SK-N-SH treated with all-trans-retinoic acid at 6 μM for 48 hours (cell line): ENCODE data around the gene POU3F1.

ENCODE experiments used
- ATAC-seq: fragments of 200-7000 bp; cut with Tn5 transposase; 3 replicates; pipeline ENCODE4 v1.9.1; 2020; ENCODE audit warnings: mild to moderate bottlenecking, moderate library complexity
- ARNTL ChIP-seq: fragments of 450-650 bp; formaldehyde crosslinking; IDR thresholded peaks from 2 replicates; pipeline ENCODE4 v1.5.0; 2020; ENCODE audit warnings: low read depth, mild to moderate bottlenecking, moderate library complexity, borderline replicate concordance
- BACH2 ChIP-seq: fragments of 250-450 bp; sonication (Bioruptor Pico); IDR thresholded peaks from 2 replicates; pipeline ENCODE4 v1.9.0; 2021; ENCODE audit warnings: mild to moderate bottlenecking, borderline replicate concordance
- CREB5 ChIP-seq: fragments of 250-450 bp; sonication (Bioruptor Pico); IDR thresholded peaks from 2 replicates; pipeline ENCODE4 v1.5.1; 2020; ENCODE audit warnings: low read depth, mild to moderate bottlenecking, moderate library complexity
- CSDC2 ChIP-seq: fragments of 250-450 bp; sonication (Bioruptor Pico); IDR thresholded peaks from 2 replicates; pipeline ENCODE4 v1.5.0; 2020; ENCODE audit warnings: mild to moderate bottlenecking, moderate library complexity
- CSRNP3 ChIP-seq: fragments of 250-450 bp; sonication (Bioruptor Pico); IDR thresholded peaks from 2 replicates; pipeline ENCODE4 v1.5.1; 2021; ENCODE audit warnings: mild to moderate bottlenecking, moderate library complexity
- ESRRG ChIP-seq: fragments of 250-450 bp; sonication (Bioruptor Pico); IDR thresholded peaks from 2 replicates; pipeline ENCODE4 v1.6.1; 2021; ENCODE audit warnings: mild to moderate bottlenecking
- GLIS3 ChIP-seq: fragments of 250-450 bp; sonication (Bioruptor Pico); IDR thresholded peaks from 2 replicates; pipeline ENCODE4 v1.5.0; 2020; ENCODE audit warnings: mild to moderate bottlenecking, moderate library complexity
- ISL1 ChIP-seq: fragments of 250-450 bp; sonication (Bioruptor Pico); IDR thresholded peaks from 2 replicates; pipeline ENCODE4 v2.1.2; 2022; ENCODE audit warnings: mild to moderate bottlenecking, moderate library complexity
- OSR1 ChIP-seq: fragments of 250-450 bp; sonication (Bioruptor Pico); IDR thresholded peaks from 2 replicates; pipeline ENCODE4 v1.8.0; 2022; ENCODE audit warnings: moderate library complexity, mild to moderate bottlenecking, inconsistent platforms
- PATZ1 ChIP-seq: fragments of 250-450 bp; sonication (Bioruptor Pico); IDR thresholded peaks from 2 replicates; pipeline ENCODE4 v1.8.0; 2020; ENCODE audit warnings: mild to moderate bottlenecking, moderate library complexity, borderline replicate concordance
- POU6F1 ChIP-seq: fragments of 250-450 bp; sonication (Bioruptor Pico); IDR thresholded peaks from 2 replicates; pipeline ENCODE4 v1.8.0; 2021; ENCODE audit warnings: low read depth, mild to moderate bottlenecking, moderate library complexity, borderline replicate concordance
- PPARA ChIP-seq: fragments of 250-450 bp; sonication (Bioruptor Pico); IDR thresholded peaks from 2 replicates; pipeline ENCODE4 v1.5.0; 2020; ENCODE audit warnings: mild to moderate bottlenecking, borderline replicate concordance
- RARB ChIP-seq: fragments of 250-450 bp; sonication (Bioruptor Pico); IDR thresholded peaks from 2 replicates; pipeline ENCODE4 v1.8.0; 2021; ENCODE audit warnings: mild to moderate bottlenecking, moderate library complexity
- TCF4 ChIP-seq: fragments of 250-450 bp; sonication (Bioruptor Pico); IDR thresholded peaks from 2 replicates; pipeline ENCODE4 v1.8.0; 2021; ENCODE audit warnings: mild to moderate bottlenecking, moderate library complexity, borderline replicate concordance
- TOX ChIP-seq: fragments of 250-450 bp; sonication (Bioruptor Pico); IDR thresholded peaks from 2 replicates; pipeline ENCODE4 v1.8.0; 2021; ENCODE audit warnings: mild to moderate bottlenecking, moderate library complexity, borderline replicate concordance
- TSHZ2 ChIP-seq: fragments of 250-450 bp; sonication (Bioruptor Pico); IDR thresholded peaks from 2 replicates; pipeline ENCODE4 v1.5.0; 2020; ENCODE audit warnings: mild to moderate bottlenecking, moderate library complexity
- ZC3H10 ChIP-seq: fragments of 250-450 bp; sonication (Bioruptor Pico); IDR thresholded peaks from 2 replicates; pipeline ENCODE4 v1.5.1; 2021; ENCODE audit warnings: mild to moderate bottlenecking, moderate library complexity
- ZFP3 ChIP-seq: fragments of 250-450 bp; sonication (Bioruptor Pico); IDR thresholded peaks from 2 replicates; pipeline ENCODE4 v1.5.0; 2020; ENCODE audit warnings: mild to moderate bottlenecking, moderate library complexity
- ZFP30 ChIP-seq: fragments of 450-650 bp; formaldehyde crosslinking; IDR thresholded peaks from 2 replicates; pipeline ENCODE4 v1.5.0; 2022; ENCODE audit warnings: mild to moderate bottlenecking, moderate library complexity
- ZNF70 ChIP-seq: fragments of 450-650 bp; formaldehyde crosslinking; IDR thresholded peaks from 2 replicates; pipeline ENCODE4 v1.5.0; 2020; ENCODE audit warnings: mild to moderate bottlenecking, moderate library complexity
- ZNF8 ChIP-seq: fragments of 450-650 bp; formaldehyde crosslinking; IDR thresholded peaks from 2 replicates; pipeline ENCODE4 v1.5.0; 2020; ENCODE audit warnings: mild to moderate bottlenecking, moderate library complexity

POU3F1 gene

GRCh38 chr1:38055965-38056364, 9.4 kb upstream of the POU3F1 start (continued):
- TF ChIP-seq TSHZ2 (CRISPR knock-in tag): no peak
- no peak for TF ChIP-seq CSDC2
- no peak for TF ChIP-seq BACH2 (CRISPR knock-in tag)
- no peak for TF ChIP-seq PATZ1 (CRISPR knock-in tag)
- no peak for TF ChIP-seq ESRRG (CRISPR knock-in tag)
- no peak for TF ChIP-seq ZNF8 (CRISPR knock-in tag)
- TF ChIP-seq RARB (CRISPR knock-in tag): no peak

GRCh38 chr1:38055398-38055797, 8.8 kb upstream of the POU3F1 start:
- TF ChIP-seq GLIS3 (no peak), ZC3H10 (CRISPR knock-in tag) (no peak), ZFP30 (CRISPR knock-in tag) (no peak), TCF4 (CRISPR knock-in tag) (no peak), CSRNP3 (no peak), ZNF8 (CRISPR knock-in tag) (no peak), RARB (CRISPR knock-in tag) (no peak)

GRCh38 chr1:38053416-38054091, 7.0 kb upstream of the POU3F1 start:
- ATAC-seq: no peak; the same call in 2 of the 3 replicates
- no peak for TF ChIP-seq ZNF8 (CRISPR knock-in tag)
- TF ChIP-seq ZNF70 (CRISPR knock-in tag): no peak
- TF ChIP-seq OSR1 (CRISPR knock-in tag): no peak
- TF ChIP-seq TOX (CRISPR knock-in tag): no peak
- TF ChIP-seq CREB5 (CRISPR knock-in tag): no peak
- no peak for TF ChIP-seq BACH2 (CRISPR knock-in tag)
- TF ChIP-seq PPARA (CRISPR knock-in tag): no peak
- TF ChIP-seq ARNTL (CRISPR knock-in tag): no peak
- no peak for TF ChIP-seq GLIS3
- TF ChIP-seq ZFP30 (CRISPR knock-in tag): no peak
- TF ChIP-seq ISL1 (CRISPR knock-in tag): no peak
- no peak for TF ChIP-seq CSDC2
- TF ChIP-seq ZFP3 (CRISPR knock-in tag): no peak
- no peak for TF ChIP-seq POU6F1 (CRISPR knock-in tag)

More at GRCh38 chr1:38055398-38055797, 8.8 kb upstream of the POU3F1 start:
- no peak for ATAC-seq
